GM18868 (cell line): ENCODE measurements around the gene ZBTB5.
"Not testable (repeated sequence)": the region's sequence is repeated elsewhere in the genome, so short reads cannot be mapped to it uniquely, and the experiment has no call there.

Experiments used
- ATAC-seq: cut with Tn5 transposase; IDR thresholded peaks from one replicate; pipeline ENCODE4 v1.9.1; 2021; ENCODE audit warnings: mild to moderate bottlenecking, moderate library complexity; ENCODE audit not compliant: unreplicated experiment

Gene ZBTB5

GRCh38 chr9:37426431-37426830 is 38.8 kb downstream of the ZBTB5 start:
- ATAC-seq = not testable (repeated sequence)

- ATAC-seq = no peak
Observed at GRCh38 chr9:37425298-37425752, 39.9 kb downstream of the ZBTB5 start.

GRCh38 chr9:37424686-37425297 is 40.5 kb downstream of the ZBTB5 start:
- no peak for ATAC-seq

GRCh38 chr9:37424204-37424685 is 41.0 kb downstream of the ZBTB5 start:
- no peak for ATAC-seq

GRCh38 chr9:37423508-37423907 is 41.7 kb downstream of the ZBTB5 start:
- ATAC-seq = no peak

- peak; percentile 96 for ATAC-seq
Observed at GRCh38 chr9:37422289-37423104, 42.8 kb downstream of the ZBTB5 start, which contains the start of gene GRHPR. Gene GRHPR, plus strand, starts transcription at chr9:37422696. Its CDS starts 55 bp downstream, at chr9:37422751.

GRCh38 chr9:37421914-37422288 is 43.3 kb downstream of the ZBTB5 start:
- ATAC-seq = no peak

GRCh38 chr9:37420271-37421215 is 44.7 kb downstream of the ZBTB5 start:
- ATAC-seq = no peak

- no peak for ATAC-seq
Observed at GRCh38 chr9:37419204-37419603, 46.0 kb downstream of the ZBTB5 start.

GRCh38 chr9:37417857-37418618 is 47.2 kb downstream of the ZBTB5 start:
- ATAC-seq = no peak

GRCh38 chr9:37417252-37417803 is 47.9 kb downstream of the ZBTB5 start:
- ATAC-seq = no peak

GRCh38 chr9:37415011-37415719 is 50.1 kb downstream of the ZBTB5 start:
- ATAC-seq = no peak

- ATAC-seq = no peak
Observed at GRCh38 chr9:37414503-37414943, 50.7 kb downstream of the ZBTB5 start.

GRCh38 chr9:37413311-37413710 is 51.9 kb downstream of the ZBTB5 start:
- no peak for ATAC-seq

GRCh38 chr9:37412431-37413151 is 52.7 kb downstream of the ZBTB5 start:
- ATAC-seq = no peak

GRCh38 chr9:37410969-37411785 is 54.1 kb downstream of the ZBTB5 start:
- peak; percentile 36 for ATAC-seq

GRCh38 chr9:37410354-37410861 is 54.8 kb downstream of the ZBTB5 start:
- no peak for ATAC-seq
